ENCODE measurements around the gene GGA2.

DNA sequence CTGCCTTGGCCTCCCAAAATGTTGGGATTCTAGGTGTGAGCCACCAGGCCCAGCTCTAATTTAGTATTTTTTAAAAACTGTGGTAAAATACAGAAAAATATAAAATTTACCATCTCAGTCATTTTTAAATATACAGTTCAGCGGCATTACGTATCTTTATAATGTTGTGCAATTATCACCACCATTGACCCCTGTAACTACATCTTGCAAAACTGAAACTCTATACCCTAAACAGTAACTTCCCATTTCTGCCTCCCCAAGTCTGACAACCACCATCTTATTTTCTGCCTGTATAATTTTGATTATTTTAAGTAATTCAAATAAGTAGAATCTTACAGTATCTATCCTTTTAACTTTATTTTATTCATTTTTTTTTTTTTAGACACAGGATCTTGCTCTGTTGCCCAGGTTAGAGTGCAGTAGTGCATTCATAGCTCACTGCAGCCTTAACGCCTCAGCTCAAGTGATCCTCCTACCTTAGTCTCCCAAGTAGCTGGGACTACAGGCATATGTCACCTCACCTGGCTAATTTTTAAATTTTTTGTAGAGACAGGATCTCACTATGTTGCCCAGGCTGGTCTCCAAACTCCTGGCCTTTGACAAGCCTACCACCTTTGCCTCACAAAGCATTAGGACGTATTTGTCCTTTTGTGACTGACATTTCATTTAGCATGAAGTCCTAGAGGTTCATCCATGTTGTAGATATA is 10.9 kb upstream of the GGA2 start:
- TF ChIP-seq CTCF (IDR thresholded peaks at IDR 0.05) (no peak), POLR2AphosphoS5 (IDR thresholded peaks at IDR 0.05) (no peak), POLR2A (IDR thresholded peaks at IDR 0.05) (no peak)

All from breast epithelium (tissue), 3 donors.